Stimulated activated CD4-positive, alpha-beta T cell treated with anti-CD3 and anti-CD28 coated beads, Interleukin-1b, Interleukin-23, amount 100 ng/mL, for 1 hour (primary cell): ENCODE data around the gene KLHL21.
"Not testable (repeated sequence)": the region's sequence is repeated elsewhere in the genome, so short reads cannot be mapped to it uniquely, and the experiment has no call there.

Source experiments
- DNase-seq, 2 donors: peaks; one replicate each; pipeline ENCODE4 v3.0.0-alpha.2; 2020; ENCODE audit warnings: low read depth in 2 of 2

Gene KLHL21

GRCh38 chr1:6584126-6585080 is 18.3 kb downstream of the KLHL21 start:
- no peak for DNase-seq

- DNase-seq: no peak
These were observed 20.3 kb downstream of the KLHL21 start for GRCh38 chr1:6582370-6582769.

- DNase-seq: no peak
These were observed 20.9 kb downstream of the KLHL21 start for GRCh38 chr1:6581561-6582305.

- DNase-seq: no peak
These were observed 21.9 kb downstream of the KLHL21 start for GRCh38 chr1:6580593-6581409.

GRCh38 chr1:6580119-6580592 is 22.5 kb downstream of the KLHL21 start:
- DNase-seq: no peak

GRCh38 chr1:6579374-6580118 is 23.1 kb downstream of the KLHL21 start, which contains the start of gene ZBTB48:
Gene ZBTB48, plus strand, starts transcription at chr1:6579994. Its CDS starts 616 bp downstream, at chr1:6580610.
- DNase-seq: peak; percentile 94

- DNase-seq: no peak
These were observed 23.9 kb downstream of the KLHL21 start for GRCh38 chr1:6578624-6579373.

GRCh38 chr1:6577831-6578525 is 24.7 kb downstream of the KLHL21 start:
- no peak for DNase-seq

GRCh38 chr1:6574818-6575217 is 27.9 kb downstream of the KLHL21 start:
- DNase-seq: no peak

- no peak for DNase-seq
These were observed 28.5 kb downstream of the KLHL21 start for GRCh38 chr1:6574025-6574620.

GRCh38 chr1:6572653-6573383 is 29.9 kb downstream of the KLHL21 start:
- DNase-seq: no peak

- DNase-seq: no peak
These were observed 31.7 kb downstream of the KLHL21 start for GRCh38 chr1:6570987-6571386.

GRCh38 chr1:6570100-6570499 is 32.6 kb downstream of the KLHL21 start:
- DNase-seq: no peak

GRCh38 chr1:6569033-6569432 is 33.6 kb downstream of the KLHL21 start:
- DNase-seq: no peak

- DNase-seq: no peak
These were observed 42.4 kb downstream of the KLHL21 start for GRCh38 chr1:6560267-6560666.

- not testable (repeated sequence) for DNase-seq
These were observed 43.5 kb downstream of the KLHL21 start for GRCh38 chr1:6559161-6559560.

GRCh38 chr1:6557597-6557996 is 45.1 kb downstream of the KLHL21 start:
- no peak for DNase-seq
